Measurements from ENCODE around the gene PDE6G. TPM values are rescaled to one million over a fixed set of nuclear protein-coding genes. Genes with fewer than 3 reads are reported as not detected.
A peak's percentile ranks its signal among the peaks of the same experiment; 100 is the strongest.

PDE6G gene
- total and polyA plus RNA-seq, 2 of the 13 experiments (the other 11 are each of a cell fraction or from before 2014, with no cell fraction given), result 1.4 to 6.7 TPM

DNA sequence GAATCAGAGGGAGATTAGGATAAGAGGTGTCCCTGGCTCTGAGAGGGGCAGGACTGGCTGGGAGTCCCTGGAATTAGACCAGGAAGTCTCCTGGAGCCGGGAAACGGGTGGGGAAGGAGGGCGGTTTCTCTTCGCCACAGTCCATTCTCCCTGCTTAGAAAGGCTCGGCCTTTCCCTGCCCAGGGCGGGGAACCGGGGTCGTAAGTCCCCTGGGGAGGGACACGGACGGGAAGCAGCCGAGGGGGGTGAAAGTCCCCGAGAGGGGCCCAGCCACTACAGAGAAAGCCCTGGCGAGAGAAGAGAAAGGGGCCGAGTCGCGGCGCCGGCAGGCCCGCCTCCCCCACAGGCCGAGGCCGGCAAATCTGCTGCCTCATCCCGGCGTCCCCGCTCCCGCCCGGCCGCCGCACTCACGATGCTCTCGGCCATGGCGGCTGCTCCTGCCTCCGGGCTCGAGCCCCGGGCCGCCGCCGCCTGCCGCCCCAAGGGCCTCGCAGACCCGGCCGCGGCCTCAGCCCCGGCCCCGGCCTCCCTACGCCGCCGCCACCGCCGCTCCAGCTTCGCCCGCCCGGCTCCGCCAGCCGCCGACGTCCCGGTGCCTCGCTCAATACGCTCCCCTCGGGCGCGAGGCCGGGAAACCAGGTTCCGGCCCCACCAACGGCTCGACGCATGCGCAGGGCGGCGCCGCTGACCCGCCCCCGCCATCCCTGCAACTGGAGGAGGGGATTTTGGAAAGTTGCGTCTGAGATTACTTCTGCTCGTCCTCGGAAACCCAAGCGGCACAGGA, 19.6 kb downstream of the PDE6G start, which contains the start of the genes NPLOC4 and TSPAN10 (continued):
- TF ChIP-seq, protein P1, sequence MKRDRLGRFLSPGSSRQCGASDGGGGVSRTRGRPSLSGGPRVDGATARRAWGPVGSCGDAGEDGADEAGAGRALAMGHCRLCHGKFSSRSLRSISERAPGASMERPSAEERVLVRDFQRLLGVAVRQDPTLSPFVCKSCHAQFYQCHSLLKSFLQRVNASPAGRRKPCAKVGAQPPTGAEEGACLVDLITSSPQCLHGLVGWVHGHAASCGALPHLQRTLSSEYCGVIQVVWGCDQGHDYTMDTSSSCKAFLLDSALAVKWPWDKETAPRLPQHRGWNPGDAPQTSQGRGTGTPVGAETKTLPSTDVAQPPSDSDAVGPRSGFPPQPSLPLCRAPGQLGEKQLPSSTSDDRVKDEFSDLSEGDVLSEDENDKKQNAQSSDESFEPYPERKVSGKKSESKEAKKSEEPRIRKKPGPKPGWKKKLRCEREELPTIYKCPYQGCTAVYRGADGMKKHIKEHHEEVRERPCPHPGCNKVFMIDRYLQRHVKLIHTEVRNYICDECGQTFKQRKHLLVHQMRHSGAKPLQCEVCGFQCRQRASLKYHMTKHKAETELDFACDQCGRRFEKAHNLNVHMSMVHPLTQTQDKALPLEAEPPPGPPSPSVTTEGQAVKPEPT (CRISPR knock-in tag; IDR thresholded peaks at IDR 0.05; ENCODE audit: low read depth), result no peak
- no peak for TF ChIP-seq SOX13 (IDR thresholded peaks at IDR 0.05)
- peak in 1 of 2 experiments; percentile 70; a peak in 1 of 4 replicates for TF ChIP-seq SOX13 (CRISPR knock-in tag; conservative IDR thresholded peaks at IDR 0.05 in 1 of 2, IDR thresholded peaks at IDR 0.05 in 1 of 2)
- peak; percentile 74; the same call in 1 of the 2 replicates for TF ChIP-seq DMAP1 (CRISPR knock-in tag; IDR thresholded peaks at IDR 0.05)
- TF ChIP-seq CREB1 (IDR thresholded peaks at IDR 0.05), result peak; percentile 37; the same call in 1 of the 2 replicates
- TF ChIP-seq CREB1 (CRISPR knock-in tag; IDR thresholded peaks at IDR 0.05), result no peak
- TF ChIP-seq CCDC6 (CRISPR knock-in tag; IDR thresholded peaks at IDR 0.05), result peak; percentile 99
- TF ChIP-seq, protein P2, sequence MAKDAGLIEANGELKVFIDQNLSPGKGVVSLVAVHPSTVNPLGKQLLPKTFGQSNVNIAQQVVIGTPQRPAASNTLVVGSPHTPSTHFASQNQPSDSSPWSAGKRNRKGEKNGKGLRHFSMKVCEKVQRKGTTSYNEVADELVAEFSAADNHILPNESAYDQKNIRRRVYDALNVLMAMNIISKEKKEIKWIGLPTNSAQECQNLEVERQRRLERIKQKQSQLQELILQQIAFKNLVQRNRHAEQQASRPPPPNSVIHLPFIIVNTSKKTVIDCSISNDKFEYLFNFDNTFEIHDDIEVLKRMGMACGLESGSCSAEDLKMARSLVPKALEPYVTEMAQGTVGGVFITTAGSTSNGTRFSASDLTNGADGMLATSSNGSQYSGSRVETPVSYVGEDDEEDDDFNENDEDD (CRISPR knock-in tag; IDR thresholded peaks at IDR 0.05; ENCODE audit: borderline replicate concordance), result peak; percentile 91
- peak; percentile 71 for TF ChIP-seq MIXL1 (CRISPR knock-in tag; IDR thresholded peaks at IDR 0.05)
- peak; percentile 91 for TF ChIP-seq ZNF329 (CRISPR knock-in tag; IDR thresholded peaks at IDR 0.05; ENCODE audit: low read depth)
- peak; percentile 88 for TF ChIP-seq ZNF784 (CRISPR knock-in tag; IDR thresholded peaks at IDR 0.05; ENCODE audit: borderline replicate concordance)
- TF ChIP-seq MYNN (CRISPR knock-in tag; IDR thresholded peaks at IDR 0.05; ENCODE audit: low read depth), result peak; percentile 53; the same call in 1 of the 2 replicates
- peak; percentile 72 for TF ChIP-seq HDAC2 (CRISPR knock-in tag; IDR thresholded peaks at IDR 0.05)
- no peak for TF ChIP-seq SMARCC2 (IDR thresholded peaks at IDR 0.05)
- no peak for TF ChIP-seq ZNF44 (CRISPR knock-in tag; IDR thresholded peaks at IDR 0.05)
- TF ChIP-seq, protein P3, sequence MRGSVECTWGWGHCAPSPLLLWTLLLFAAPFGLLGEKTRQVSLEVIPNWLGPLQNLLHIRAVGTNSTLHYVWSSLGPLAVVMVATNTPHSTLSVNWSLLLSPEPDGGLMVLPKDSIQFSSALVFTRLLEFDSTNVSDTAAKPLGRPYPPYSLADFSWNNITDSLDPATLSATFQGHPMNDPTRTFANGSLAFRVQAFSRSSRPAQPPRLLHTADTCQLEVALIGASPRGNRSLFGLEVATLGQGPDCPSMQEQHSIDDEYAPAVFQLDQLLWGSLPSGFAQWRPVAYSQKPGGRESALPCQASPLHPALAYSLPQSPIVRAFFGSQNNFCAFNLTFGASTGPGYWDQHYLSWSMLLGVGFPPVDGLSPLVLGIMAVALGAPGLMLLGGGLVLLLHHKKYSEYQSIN (CRISPR knock-in tag; IDR thresholded peaks at IDR 0.05; ENCODE audit: borderline replicate concordance), result no peak
- TF ChIP-seq, protein P4, sequence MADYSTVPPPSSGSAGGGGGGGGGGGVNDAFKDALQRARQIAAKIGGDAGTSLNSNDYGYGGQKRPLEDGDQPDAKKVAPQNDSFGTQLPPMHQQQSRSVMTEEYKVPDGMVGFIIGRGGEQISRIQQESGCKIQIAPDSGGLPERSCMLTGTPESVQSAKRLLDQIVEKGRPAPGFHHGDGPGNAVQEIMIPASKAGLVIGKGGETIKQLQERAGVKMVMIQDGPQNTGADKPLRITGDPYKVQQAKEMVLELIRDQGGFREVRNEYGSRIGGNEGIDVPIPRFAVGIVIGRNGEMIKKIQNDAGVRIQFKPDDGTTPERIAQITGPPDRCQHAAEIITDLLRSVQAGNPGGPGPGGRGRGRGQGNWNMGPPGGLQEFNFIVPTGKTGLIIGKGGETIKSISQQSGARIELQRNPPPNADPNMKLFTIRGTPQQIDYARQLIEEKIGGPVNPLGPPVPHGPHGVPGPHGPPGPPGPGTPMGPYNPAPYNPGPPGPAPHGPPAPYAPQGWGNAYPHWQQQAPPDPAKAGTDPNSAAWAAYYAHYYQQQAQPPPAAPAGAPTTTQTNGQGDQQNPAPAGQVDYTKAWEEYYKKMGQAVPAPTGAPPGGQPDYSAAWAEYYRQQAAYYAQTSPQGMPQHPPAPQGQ (CRISPR knock-in tag; IDR thresholded peaks at IDR 0.05; ENCODE audit: borderline replicate concordance), result no peak
- TF ChIP-seq MAFK (conservative IDR thresholded peaks at IDR 0.05 in 1 of 2, IDR thresholded peaks at IDR 0.05 in 1 of 2; ENCODE audit: low read length in 2 of 2), result no peak; a peak in 1 of 4 replicates
- peak; percentile 65 for TF ChIP-seq ZNF263 (CRISPR knock-in tag; IDR thresholded peaks at IDR 0.05)
